Measurements from ENCODE around the gene FAM81B. TPM values are rescaled to one million over a fixed set of nuclear protein-coding genes. Genes with fewer than 3 reads are reported as not detected.

FAM81B gene
- total RNA-seq, 1 experiment from 2014 or later = not detected

- TF ChIP-seq CTCF (IDR thresholded peaks at IDR 0.05; ENCODE audit: unreplicated experiment) = no peak
- no peak for DNase-seq
- Mint-ChIP-seq H3K9me3 (ENCODE audit: low read depth, unreplicated experiment) (no peaks in the 10 kb centered on the region), H3K27ac (ENCODE audit: unreplicated experiment) (no peak overlapping the region), H3K4me1 (ENCODE audit: low read depth, unreplicated experiment) (no peaks in the 10 kb centered on the region), H3K4me3 (ENCODE audit: low read depth, unreplicated experiment) (no peak overlapping the region), H3K36me3 (ENCODE audit: insufficient read depth, unreplicated experiment) (no peaks in the 10 kb centered on the region), H3K27me3 (ENCODE audit: unreplicated experiment) (no peaks in the 10 kb centered on the region)
- intact Hi-C loops (cut with micrococcal nuclease; ENCODE audit: unreplicated experiment) = no loop called here
- CTCF ChIA-PET = no interaction called here
- no TSS peak for BruUV-seq (replicated peaks)
These were observed 93.3 kb downstream of the FAM81B start for GRCh38 chr5:95484421-95484820.

GRCh38 chr5:95486191-95486590 lies 95.0 kb downstream of the FAM81B start:
- intact Hi-C loops (cut with micrococcal nuclease; ENCODE audit: unreplicated experiment) = no loop called here
- H3K27me3 Mint-ChIP-seq (ENCODE audit: unreplicated experiment) = no peaks in the 10 kb centered on the region
- CTCF ChIA-PET = no interaction called here

GRCh38 chr5:95487880-95488279 lies 96.7 kb downstream of the FAM81B start:
- no peaks in the 10 kb centered on the region for H3K27me3 Mint-ChIP-seq (ENCODE audit: unreplicated experiment)
- DNase-seq = no peak
- no peaks in the 10 kb centered on the region for H3K36me3 Mint-ChIP-seq (ENCODE audit: insufficient read depth, unreplicated experiment)
- no TSS peak for BruUV-seq (replicated peaks)
- CTCF ChIA-PET = no interaction called here
- intact Hi-C loops (cut with micrococcal nuclease; ENCODE audit: unreplicated experiment) = no loop called here
- TF ChIP-seq CTCF (IDR thresholded peaks at IDR 0.05; ENCODE audit: unreplicated experiment) = no peak
- no peaks in the 10 kb centered on the region for H3K4me1 Mint-ChIP-seq (ENCODE audit: low read depth, unreplicated experiment)
- no peak overlapping the region for H3K4me3 Mint-ChIP-seq (ENCODE audit: low read depth, unreplicated experiment)
- H3K9me3 Mint-ChIP-seq (ENCODE audit: low read depth, unreplicated experiment) = no peaks in the 10 kb centered on the region
- no peak overlapping the region for H3K27ac Mint-ChIP-seq (ENCODE audit: unreplicated experiment)

More at GRCh38 chr5:95486191-95486590, 95.0 kb downstream of the FAM81B start:
- H3K4me3 Mint-ChIP-seq (ENCODE audit: low read depth, unreplicated experiment) = no peak overlapping the region
- H3K9me3 Mint-ChIP-seq (ENCODE audit: low read depth, unreplicated experiment) = no peaks in the 10 kb centered on the region
- BruUV-seq (replicated peaks) = no TSS peak
- no peak overlapping the region for H3K27ac Mint-ChIP-seq (ENCODE audit: unreplicated experiment)
- no peaks in the 10 kb centered on the region for H3K4me1 Mint-ChIP-seq (ENCODE audit: low read depth, unreplicated experiment)
- no peak for DNase-seq
- no peak for TF ChIP-seq CTCF (IDR thresholded peaks at IDR 0.05; ENCODE audit: unreplicated experiment)
- no peaks in the 10 kb centered on the region for H3K36me3 Mint-ChIP-seq (ENCODE audit: insufficient read depth, unreplicated experiment)

Other genes starting within 250 kb of the FAM81B start
- 22.3 and 28.4 TPM in 2 replicates for gene MCTP1, start 106.3 kb upstream of the FAM81B start, total RNA-seq (2022)
- gene SKIC3, start 163.6 kb downstream of the FAM81B start, total RNA-seq (2022) = 93.0 and 102 TPM in 2 replicates
- gene ARSK, start 163.7 kb downstream of the FAM81B start, total RNA-seq (2022) = 6.6 and 7.1 TPM in 2 replicates
- 0.17 and 0.24 TPM in 2 replicates for gene GPR150, start 228.7 kb downstream of the FAM81B start, total RNA-seq (2022)